ENCODE data around the gene MMP17. TPM values are rescaled to one million over a fixed set of nuclear protein-coding genes. Genes with fewer than 3 reads are reported as not detected.
A peak's percentile ranks its signal among the peaks of the same experiment; 100 is the strongest.

MMP17 gene
- total RNA-seq, 2 experiments from 2014 or later, result 0.17 to 0.27 TPM

DNA sequence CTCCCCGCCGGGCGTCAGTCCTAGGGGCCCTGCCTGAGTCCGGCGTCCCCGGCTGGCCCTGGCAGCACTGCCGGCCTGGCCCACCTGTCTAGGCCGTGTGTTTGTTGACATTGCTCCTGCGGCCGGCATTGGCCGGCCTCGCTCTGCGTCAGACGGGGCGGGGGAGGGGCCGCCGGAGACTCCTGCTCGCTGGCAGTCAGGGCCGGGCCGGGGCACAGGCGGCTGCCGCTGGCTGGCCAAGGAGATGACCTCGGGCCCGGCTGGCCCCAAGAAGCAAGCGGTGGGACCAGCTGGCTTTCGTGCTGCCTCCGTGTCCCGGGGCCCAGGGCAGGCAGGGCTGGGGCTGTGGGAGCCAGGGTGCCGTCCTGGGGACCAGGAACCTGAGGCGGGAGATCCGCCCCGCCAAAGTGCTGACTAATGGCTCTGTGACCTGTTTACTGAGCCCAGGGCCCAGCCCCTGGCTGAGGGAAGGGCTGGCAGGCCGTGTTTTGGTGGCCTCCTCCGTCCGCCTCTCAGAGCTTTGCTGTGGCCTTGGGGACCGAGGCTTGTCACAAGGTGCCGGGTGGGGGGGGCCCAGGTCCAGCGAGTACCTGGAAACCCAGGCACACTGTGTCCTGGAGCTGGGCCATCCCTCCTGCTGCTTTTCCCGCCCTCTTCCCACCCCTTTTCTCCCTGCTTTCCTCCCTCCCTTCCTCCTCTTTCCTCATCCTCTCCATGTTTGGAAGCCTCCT is 68.1 kb downstream of the MMP17 start:
- intact Hi-C loops (cut with DNase I, micrococcal nuclease), result loop anchor here in 1 of 2 experiments (1.0 kb wide), 1 partner anchor 53 kb away; the partner anchor contains the start of gene EP400
- no peaks in the 10 kb centered on the region for H3K9me3 ChIP-seq (ENCODE audit: control insufficient read depth in 1 of 2, insufficient read depth in 1 of 2, low read length in 2 of 2)
- no peaks in the 10 kb centered on the region for H3K27me3 Mint-ChIP-seq
- ChIA-PET POLR2A (interaction anchor here (0.6 to 1.3 kb wide), 2 partner anchors 29 to 32 kb away, joined by 3 read pairs; no protein-coding TSS in a partner anchor), CTCF (no interaction called here)
- DNase-seq (peak in 13 of 14 experiments; percentile 37 to 80 (median 55)), ATAC-seq (ENCODE audit: poor library complexity) (peak; percentile 35)
- H3K4me1 ChIP-seq (ENCODE audit: insufficient read depth, low read length), result peaks cover 31% of the 10 kb centered on the region
- H3K36me3 ChIP-seq (ENCODE audit: insufficient read depth, low read length), result no peaks in the 10 kb centered on the region
- peak overlapping the region; percentile 93 for H3K4me3 Mint-ChIP-seq
- H3K4me1 Mint-ChIP-seq (ENCODE audit: low read depth), result peaks cover 25% of the 10 kb centered on the region
- peak overlapping the region in 1 of 2 donors; percentile 55 for H3K27ac ChIP-seq (ENCODE audit: low read depth in 1 of 2, low read length in 2 of 2)
- no peaks in the 10 kb centered on the region for H3K27me3 ChIP-seq (ENCODE audit: control insufficient read depth in 1 of 2, insufficient read depth in 2 of 2, low read length in 2 of 2)
- peaks cover 9% of the 10 kb centered on the region for H3K36me3 Mint-ChIP-seq (ENCODE audit: low read depth)
- H3K4me3 ChIP-seq (ENCODE audit: low read length), result peak overlapping the region; percentile 71
- peak overlapping the region; percentile 88 for H3K27ac Mint-ChIP-seq
- H3K9me3 Mint-ChIP-seq, result no peaks in the 10 kb centered on the region
- TF ChIP-seq, protein P1, sequence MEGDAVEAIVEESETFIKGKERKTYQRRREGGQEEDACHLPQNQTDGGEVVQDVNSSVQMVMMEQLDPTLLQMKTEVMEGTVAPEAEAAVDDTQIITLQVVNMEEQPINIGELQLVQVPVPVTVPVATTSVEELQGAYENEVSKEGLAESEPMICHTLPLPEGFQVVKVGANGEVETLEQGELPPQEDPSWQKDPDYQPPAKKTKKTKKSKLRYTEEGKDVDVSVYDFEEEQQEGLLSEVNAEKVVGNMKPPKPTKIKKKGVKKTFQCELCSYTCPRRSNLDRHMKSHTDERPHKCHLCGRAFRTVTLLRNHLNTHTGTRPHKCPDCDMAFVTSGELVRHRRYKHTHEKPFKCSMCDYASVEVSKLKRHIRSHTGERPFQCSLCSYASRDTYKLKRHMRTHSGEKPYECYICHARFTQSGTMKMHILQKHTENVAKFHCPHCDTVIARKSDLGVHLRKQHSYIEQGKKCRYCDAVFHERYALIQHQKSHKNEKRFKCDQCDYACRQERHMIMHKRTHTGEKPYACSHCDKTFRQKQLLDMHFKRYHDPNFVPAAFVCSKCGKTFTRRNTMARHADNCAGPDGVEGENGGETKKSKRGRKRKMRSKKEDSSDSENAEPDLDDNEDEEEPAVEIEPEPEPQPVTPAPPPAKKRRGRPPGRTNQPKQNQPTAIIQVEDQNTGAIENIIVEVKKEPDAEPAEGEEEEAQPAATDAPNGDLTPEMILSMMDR (IDR thresholded peaks at IDR 0.05), result no peak

DNA sequence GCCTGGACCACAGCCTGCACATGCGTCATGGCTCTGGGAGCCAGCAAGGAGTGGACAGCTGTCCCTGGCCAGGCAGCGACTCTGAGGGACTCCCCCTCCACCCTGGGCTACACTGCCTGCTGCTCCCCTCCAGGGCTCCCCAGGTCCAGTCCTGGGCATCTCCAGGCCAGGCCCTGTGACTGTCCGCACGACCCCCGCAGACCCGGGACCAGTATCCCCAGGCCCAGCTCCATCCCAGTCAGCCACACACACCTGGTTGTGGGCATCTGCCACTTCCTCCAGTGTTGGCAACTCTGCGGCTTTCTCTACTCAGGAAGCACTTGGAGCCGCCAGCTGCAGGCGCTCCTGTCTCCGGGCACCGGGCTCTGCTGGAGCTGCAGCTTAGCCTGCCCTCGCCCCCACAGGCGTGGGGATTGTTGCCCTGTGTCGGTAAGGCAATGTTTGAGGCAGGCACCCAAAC is 68.6 kb downstream of the MMP17 start:
- Mint-ChIP-seq H3K4me3 (peak overlapping the region; percentile 76), H3K27me3 (no peaks in the 10 kb centered on the region), H3K9me3 (no peaks in the 10 kb centered on the region), H3K36me3 (ENCODE audit: low read depth) (peaks cover 9% of the 10 kb centered on the region), H3K27ac (peak overlapping the region; percentile 14), H3K4me1 (ENCODE audit: low read depth) (peaks cover 25% of the 10 kb centered on the region)
- POLR2A ChIA-PET, result interaction anchor here (0.6 to 1.3 kb wide), 2 partner anchors 28 to 32 kb away, joined by 3 read pairs; no protein-coding TSS in a partner anchor
- Histone ChIP-seq H3K4me1 (ENCODE audit: insufficient read depth, low read length) (peaks cover 31% of the 10 kb centered on the region), H3K27ac (ENCODE audit: low read depth in 1 of 2, low read length in 2 of 2) (no peak overlapping the region), H3K27me3 (ENCODE audit: control insufficient read depth in 1 of 2, insufficient read depth in 2 of 2, low read length in 2 of 2) (no peaks in the 10 kb centered on the region), H3K4me3 (ENCODE audit: low read length) (peak overlapping the region; percentile 71), H3K9me3 (ENCODE audit: control insufficient read depth in 1 of 2, insufficient read depth in 1 of 2, low read length in 2 of 2) (no peaks in the 10 kb centered on the region), H3K36me3 (ENCODE audit: insufficient read depth, low read length) (no peaks in the 10 kb centered on the region)
- ATAC-seq (ENCODE audit: poor library complexity) (no peak), DNase-seq (peak in 2 of 14 experiments; percentile 27 to 32)
- CTCF ChIA-PET, result no interaction called here
- TF ChIP-seq, protein P1 (IDR thresholded peaks at IDR 0.05), result no peak
- intact Hi-C loops (cut with DNase I, micrococcal nuclease), result loop anchor here in 1 of 2 experiments (1.0 kb wide), 1 partner anchor 52 kb away; the partner anchor contains the start of gene EP400

DNA sequence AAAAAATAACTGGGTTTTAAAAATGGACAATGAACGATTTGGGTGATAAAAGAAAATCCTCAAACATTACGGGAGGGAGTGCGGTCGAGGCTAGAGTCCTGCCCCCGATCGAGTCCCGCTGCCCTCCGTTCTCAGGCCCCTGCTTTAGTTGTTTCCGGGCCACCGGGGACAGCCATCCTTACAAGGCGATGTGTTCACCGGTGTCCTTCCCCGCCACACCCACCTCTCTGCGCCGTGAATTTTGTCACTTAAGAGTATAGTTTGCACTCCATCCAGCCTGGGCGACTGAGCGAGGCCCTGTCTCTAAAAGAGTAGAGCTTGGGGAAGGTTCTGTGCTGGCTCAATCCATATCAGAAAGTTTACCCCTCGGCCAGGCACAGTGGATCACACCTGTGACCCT is 69.1 kb downstream of the MMP17 start:
- Histone ChIP-seq H3K27me3 (ENCODE audit: control insufficient read depth in 1 of 2, insufficient read depth in 2 of 2, low read length in 2 of 2) (no peaks in the 10 kb centered on the region), H3K4me1 (ENCODE audit: insufficient read depth, low read length) (peaks cover 31% of the 10 kb centered on the region), H3K9me3 (ENCODE audit: control insufficient read depth in 1 of 2, insufficient read depth in 1 of 2, low read length in 2 of 2) (no peaks in the 10 kb centered on the region), H3K27ac (ENCODE audit: low read depth in 1 of 2, low read length in 2 of 2) (no peak overlapping the region), H3K36me3 (ENCODE audit: insufficient read depth, low read length) (no peaks in the 10 kb centered on the region), H3K4me3 (ENCODE audit: low read length) (no peak overlapping the region)
- Mint-ChIP-seq H3K27me3 (no peaks in the 10 kb centered on the region), H3K4me1 (ENCODE audit: low read depth) (peaks cover 25% of the 10 kb centered on the region), H3K36me3 (ENCODE audit: low read depth) (peaks cover 9% of the 10 kb centered on the region), H3K27ac (peak overlapping the region; percentile 14), H3K4me3 (peak overlapping the region; percentile 76), H3K9me3 (no peaks in the 10 kb centered on the region)
- intact Hi-C loops (cut with DNase I, micrococcal nuclease), result no loop called here
- ChIA-PET POLR2A (interaction anchor here (0.6 to 1.3 kb wide), 2 partner anchors 28 to 31 kb away, joined by 3 read pairs; no protein-coding TSS in a partner anchor), CTCF (no interaction called here)
- no peak for ATAC-seq (ENCODE audit: poor library complexity)
- TF ChIP-seq, protein P1 (IDR thresholded peaks at IDR 0.05), result no peak
- DNase-seq, result peak in 1 of 14 experiments; percentile 22
